GM04504 (cell line): ENCODE measurements around the gene KCND3.

Experiments
- DNase-seq: peaks from one replicate; pipeline ENCODE4 v3.0.0-alpha.2; 2012; ENCODE audit warnings: low read depth

The KCND3 gene

DNA sequence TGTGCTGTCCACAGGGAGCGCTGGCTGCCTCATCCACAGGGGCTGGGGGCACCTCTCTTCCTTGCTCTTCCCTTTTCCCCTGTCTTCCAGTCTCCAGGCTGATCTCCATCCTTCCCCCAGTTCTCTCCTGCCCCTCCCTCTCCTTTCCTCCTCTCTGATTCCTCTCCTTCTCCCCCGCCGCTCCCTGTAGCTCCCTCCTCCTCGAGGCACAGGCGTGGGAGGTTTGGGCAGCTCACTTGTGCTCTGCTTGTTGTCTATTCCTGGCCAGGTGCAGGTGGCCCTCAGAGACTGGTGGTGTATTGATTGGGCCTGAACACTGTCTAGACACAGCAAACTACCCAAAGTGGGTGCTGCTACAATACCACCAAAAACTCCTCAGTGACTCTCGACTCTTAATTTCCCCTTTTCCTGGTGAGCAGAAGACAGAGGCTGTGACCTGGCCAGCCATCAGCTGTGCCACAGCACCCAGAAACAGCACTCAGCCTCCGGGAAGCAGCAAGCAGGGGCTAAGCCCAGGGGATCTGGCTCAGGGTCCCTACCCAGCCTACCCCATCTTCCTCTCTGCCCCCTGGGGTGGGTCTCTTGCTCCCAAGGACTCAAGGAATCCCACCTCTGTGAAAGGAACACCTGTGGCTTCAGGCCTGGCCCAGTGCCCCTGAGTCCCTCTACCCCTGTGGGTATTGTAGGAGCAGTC is 140.5 kb downstream of the KCND3 start:
- DNase-seq, result no peak

DNA sequence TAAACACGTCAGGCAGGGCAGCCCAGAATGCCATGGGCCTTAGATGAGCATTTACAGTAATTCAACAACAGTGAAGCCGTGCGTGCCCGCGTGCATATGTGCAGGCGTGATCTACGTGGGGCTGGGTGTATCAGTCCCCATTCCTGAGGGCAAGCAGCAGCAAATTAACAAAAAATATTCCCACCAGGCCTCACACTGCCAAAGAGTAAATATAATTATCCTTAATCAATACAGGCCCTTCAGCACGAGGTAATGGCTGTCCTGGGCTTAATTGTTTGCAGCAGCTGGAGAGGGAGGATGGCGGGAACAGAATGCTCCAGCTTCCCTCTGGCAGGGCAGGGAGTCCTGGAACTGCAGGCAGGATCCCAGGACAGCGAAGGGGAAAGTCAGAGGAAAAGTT is 142.0 kb downstream of the KCND3 start:
- no peak for DNase-seq

DNA sequence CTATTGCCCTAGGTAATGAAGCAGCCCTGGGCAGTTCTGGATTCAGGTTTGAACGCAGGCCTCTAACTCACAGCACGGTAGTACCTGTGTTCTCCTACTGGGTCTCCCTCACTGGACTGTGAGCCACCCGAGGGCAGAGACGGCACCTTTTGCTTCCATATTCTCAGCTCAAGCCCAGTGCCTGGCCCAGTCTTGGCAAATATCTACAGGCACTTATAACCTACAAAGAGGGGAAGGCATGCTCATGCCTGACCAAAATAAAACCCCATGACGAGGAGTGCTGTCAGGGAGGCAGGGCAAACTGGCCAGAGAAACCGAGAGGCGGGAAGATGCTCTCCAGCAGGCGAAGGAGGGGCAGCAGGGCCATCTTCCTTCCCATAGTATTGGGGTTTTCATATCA is 142.6 kb downstream of the KCND3 start:
- DNase-seq, result no peak

DNA sequence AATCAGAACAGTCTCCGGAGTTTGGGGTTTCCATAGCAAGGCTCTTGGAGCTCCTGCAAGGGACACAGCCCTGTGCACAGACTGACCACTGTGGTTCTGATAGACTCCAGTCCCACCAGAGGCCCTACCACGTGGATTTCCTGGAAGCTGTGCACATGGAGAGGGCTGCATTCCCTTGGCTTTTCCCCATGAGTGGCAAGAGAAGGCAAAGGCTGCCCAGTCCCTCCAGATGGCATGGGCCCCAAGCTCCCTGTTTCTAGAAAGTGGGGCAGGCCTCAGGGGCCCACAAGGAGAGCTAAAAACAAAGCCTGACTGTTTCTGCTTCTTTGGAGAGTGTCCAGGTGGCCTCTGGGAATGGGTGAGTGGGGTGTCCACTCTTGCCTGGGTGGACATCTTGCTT is 146.3 kb downstream of the KCND3 start:
- DNase-seq, result no peak

DNA sequence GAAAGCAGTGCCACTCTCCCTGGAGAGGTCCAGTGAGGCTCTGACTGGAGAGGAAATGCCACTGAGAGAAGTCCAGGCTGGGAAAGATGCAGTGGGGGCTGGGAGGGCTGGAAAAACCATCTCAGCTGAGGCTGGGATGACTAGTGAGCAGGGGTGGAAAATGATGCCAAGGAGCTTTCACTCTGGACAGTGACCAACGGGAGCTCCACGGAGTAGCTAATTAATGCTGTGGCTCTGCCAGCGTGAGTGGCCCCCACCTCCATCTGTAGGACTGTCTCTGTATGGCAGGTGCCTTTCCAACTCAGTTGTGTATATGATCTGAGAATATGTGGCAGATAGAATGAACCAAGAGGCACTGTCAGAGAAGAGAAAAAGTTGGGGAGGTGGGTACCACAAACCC is 147.1 kb downstream of the KCND3 start:
- no peak for DNase-seq

DNA sequence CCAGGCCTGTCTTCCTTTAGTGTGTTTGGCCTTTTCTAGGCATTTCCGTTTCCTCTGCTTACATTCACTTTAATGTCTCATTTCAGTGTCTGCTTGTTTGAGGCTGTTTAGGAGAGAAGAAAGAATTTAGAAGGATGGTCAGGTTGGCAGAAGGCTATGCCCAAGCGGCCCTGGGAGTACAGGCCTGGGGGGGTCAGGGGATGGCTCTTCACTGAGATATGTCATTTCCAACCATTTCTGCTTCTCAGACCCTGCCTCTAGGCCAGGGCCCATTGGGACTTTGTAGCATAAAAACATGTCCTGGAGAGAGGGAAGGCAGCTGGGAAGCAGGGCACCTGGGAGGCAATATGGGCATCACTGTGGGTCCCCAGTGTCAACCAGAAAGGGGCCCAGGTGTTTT is 147.7 kb downstream of the KCND3 start:
- no peak for DNase-seq

DNA sequence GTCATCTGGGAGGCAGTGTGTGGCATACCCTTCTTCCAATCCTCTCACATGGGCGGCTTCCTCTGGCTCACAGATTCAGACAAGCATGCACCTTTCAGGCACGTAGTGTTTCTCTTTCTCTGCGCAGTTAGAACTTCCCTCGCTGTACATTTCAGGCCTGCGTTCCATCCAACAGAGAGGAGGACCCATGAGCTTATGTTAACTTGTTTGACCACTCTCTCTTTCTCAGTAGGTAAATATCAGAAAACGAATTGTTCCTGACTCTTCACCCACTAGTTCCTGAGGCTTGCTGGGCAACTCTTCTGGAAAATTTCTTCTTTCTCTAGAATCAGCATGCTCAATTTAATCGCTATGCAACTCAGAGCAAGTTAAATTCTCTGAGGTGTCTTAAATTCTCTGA is 148.3 kb downstream of the KCND3 start:
- no peak for DNase-seq

DNA sequence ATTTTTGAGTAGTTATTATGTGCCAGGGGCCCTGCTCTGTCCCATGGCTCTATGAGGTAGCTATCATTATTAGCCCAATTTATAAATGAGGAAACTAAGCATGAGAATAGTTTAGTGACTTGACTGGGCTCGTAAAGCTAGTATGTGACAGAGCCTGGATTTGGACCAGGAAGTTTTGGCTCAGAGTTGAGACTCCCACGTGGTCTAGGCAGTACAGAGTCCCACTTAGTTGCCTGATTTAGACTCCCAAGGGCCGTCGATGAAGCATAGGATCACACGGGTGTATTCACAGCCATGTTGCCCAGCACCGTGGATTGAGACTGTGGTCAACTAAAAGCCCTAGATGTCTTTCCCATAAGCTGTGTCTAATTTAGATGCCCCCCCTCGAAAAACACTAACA is 152.1 kb downstream of the KCND3 start:
- DNase-seq, result no peak

DNA sequence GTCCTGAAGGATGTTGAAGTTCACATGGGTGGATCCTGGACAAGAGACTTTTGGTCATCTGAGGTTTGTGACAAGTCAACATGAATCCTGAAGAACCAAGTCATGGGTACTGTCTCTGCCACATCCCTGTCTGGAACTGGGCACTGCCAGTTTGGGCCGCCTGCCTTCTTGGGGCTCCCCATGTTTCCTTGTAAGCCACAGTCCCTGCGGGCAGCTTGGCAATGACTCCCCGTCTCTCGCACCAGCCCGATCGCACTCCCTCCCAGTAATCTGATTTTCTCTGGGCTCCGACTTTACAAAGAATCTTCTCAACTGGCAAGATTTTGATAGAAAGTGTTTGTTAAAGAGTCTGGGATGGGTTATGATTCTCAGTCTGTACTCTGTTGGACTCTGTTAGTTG is 153.4 kb downstream of the KCND3 start:
- DNase-seq, result no peak

DNA sequence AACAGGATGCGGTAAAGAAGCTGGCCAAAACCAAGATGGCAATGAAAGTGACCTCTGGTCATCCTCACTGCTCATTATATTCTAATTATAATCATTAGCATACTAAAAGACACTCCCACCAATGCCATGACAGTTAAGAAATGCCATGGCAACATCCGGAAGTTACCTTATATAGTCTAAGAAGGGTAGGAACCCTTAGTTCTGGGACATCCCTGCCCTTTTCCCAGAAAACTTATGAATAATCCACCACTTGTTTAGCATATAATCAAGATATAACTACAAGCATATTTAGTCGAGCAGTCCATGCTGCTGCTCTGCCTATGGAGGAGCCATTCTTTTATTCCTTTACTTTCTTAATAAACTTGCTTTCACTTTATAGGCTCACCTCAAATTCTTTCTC is 154.0 kb downstream of the KCND3 start:
- DNase-seq, result no peak

DNA sequence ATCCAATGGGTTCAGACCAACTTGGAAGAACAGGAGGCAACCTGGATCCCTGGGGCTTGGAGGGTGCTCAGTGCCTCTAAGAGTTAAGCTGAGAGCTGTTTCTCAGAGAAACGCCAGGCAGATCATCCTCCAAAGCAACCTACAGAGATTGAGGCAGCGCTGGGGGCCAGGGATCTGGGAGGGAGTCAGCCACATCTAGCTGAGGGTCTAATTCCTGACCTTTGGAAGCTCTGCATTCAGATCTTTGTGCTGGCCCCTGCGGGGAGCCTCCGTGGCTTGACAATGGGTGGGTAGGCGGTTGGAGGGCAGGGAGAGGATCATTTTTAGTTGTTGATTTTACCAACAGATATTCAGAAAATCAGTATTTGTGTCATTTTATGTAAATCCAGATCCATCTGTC is 154.5 kb downstream of the KCND3 start:
- DNase-seq, result no peak

DNA sequence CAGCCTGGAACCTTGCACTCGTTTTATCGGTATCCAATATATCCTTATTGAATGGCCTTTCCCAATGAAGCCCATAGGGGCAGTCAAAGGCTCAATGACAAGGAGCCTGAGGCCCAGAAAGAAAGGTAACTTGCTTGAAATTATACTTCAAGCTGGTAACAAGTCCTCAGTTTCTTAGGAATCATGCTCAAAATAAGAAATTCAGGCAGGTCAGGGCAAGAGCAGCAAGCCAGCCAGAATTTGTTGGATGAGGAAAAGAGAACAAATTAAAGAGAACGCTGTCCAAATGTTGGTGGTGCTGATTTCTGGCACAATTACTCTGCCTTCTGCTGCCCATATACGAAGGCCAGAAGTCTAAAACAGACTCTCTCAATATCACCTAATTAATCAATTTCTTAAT is 156.1 kb downstream of the KCND3 start:
- no peak for DNase-seq

DNA sequence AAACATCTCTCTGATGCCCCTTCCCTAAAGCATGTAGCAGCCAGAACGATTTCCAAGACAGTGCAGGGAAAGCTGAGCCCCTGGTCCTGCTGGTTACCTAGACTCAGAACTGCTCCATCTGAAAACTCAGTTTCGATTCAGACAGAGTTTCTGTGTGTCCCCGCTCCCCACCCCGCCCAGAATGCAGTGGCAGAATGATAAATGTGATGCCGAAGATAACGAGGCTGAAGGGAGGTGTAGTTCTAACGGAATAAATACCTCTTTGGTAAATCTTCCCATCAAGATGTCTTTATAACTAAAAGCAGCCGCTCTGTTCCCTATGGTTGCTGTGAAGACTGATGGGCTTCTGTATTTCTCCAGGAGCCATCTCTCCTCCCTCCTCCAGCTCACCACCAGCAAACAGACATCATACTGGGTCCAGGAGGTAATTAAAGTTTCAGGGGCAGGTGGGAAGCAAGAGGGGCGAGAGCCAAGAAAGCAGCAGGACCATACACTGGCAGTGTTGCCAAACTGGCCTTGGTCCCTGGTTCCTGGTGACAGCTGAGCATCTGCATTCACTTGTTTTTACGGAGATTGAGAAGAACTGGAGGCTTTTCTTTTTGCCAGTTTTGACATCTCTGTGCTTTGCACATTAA is 156.8 kb downstream of the KCND3 start:
- no peak for DNase-seq

DNA sequence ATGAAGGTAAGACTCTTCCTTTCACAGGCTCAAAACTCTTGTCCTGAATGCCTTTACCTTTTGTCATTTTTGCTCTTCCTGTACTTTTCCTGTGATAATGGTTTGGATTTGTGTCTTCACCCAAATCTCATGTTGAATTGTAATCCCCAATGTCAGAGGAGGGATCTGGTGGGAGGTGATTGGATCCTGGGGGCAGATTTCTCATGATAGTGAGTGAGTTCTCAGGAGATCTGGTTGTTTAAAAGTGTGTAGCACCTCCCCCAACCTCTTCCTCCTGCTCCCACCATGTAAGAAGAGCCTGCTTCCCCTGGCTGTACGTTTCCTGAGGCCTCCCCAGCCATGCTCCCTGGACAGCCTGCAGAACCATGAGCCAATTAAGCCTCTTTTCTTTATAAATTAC is 158.3 kb downstream of the KCND3 start:
- no peak for DNase-seq

DNA sequence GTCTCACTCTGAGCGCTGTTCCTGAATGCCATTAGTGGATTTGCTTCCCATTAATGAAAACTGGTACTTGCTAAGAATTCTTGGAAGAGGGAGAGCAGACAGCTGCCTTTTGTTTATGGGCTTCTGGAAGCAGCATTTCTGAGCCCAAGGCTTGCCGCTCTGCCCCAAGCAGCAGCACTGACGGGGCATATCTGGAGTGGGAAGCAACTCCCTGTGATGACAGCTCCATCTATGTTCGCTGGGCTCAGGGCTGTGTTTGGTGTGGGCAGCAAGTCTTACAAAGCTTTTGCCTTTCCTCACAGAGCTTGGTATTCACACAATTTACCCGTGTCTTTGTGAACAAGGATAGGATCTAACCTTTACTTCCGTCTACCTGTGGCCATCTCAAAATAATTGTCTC is 161.5 kb downstream of the KCND3 start:
- DNase-seq, result no peak

DNA sequence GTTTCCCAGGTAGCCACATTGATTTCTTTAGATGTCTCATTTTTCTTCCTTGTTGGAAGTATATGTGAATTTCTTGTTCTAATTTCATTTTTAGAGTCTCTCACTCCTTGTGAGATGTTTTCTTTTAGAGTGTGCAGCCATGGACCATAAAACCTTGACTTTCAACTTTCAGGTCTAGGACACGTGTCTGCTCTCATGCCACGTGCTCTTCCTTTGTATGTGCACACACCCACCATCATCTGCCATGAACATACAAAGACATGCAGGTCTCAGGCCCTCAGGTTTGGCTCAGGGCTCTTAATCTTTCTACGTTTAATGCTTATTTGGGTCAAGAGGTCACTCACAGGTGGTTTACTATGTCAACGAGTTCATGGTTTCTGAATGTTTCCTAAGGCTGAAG is 163.2 kb downstream of the KCND3 start:
- no peak for DNase-seq

DNA sequence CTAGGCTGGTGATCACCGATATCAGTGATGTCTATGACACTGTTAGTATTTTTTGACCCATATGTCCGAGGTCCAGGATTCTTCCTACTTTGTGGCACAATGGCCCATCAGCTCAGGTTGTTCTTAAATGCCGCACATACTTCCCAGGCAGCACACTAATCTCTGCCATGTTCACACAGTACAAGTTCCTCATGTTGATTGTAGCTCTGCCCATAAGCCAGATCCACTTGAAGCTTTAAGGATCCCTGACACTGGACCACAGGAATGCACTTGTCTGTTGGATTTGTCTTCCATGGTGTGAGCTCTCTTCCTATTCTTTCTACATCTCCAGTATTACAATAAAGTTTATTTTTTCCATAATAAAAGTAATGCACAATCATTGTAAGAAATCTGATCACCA is 164.3 kb downstream of the KCND3 start:
- DNase-seq, result no peak

DNA sequence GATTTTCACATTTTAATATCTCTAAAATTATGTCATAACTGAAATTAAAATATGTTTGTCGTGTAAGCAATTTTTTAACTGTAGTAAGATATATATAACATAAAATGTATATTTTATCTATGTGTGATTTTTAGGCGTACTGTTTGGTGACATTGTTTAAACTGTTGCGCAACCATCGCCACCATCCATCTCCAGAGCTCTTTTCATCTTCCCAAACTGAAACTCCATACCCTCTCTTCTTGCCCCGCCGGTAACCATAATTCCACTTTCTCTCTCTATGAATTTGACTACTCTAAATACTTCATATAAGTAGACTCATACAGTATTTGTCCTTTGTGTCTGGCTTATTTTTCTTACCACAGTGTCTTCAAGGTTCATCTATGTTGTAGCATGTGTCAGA is 167.3 kb downstream of the KCND3 start:
- no peak for DNase-seq

DNA sequence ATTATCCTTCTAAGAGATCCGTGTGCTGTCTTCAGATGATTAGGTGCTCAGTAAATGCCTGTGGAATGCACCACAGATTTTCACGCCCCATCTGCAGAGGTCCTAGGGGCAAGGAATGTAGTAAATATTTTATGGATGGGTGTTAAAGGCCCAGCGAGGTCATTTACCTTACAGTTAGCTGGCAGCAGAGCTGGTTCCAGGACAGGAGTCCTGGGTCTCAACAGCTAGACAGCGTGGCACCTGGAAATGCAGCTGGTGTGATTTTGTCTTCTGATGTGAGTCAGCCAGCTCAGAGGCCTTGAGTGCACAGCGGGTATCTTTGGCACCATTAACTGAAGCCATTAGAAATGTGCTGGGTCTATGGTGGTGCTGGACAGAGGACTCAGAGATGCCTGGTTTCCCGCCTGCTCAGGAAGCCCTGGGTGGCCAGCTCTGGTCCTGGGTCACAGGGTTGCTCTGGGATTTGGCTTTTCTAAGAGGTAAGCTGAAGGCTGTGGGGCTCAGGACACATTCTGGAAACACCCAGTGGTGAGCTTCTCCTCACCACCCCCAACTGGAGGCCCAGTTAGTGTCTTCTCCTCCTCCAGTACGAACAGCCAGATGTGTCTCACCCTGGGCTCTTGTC is 168.2 kb downstream of the KCND3 start:
- DNase-seq, result no peak

DNA sequence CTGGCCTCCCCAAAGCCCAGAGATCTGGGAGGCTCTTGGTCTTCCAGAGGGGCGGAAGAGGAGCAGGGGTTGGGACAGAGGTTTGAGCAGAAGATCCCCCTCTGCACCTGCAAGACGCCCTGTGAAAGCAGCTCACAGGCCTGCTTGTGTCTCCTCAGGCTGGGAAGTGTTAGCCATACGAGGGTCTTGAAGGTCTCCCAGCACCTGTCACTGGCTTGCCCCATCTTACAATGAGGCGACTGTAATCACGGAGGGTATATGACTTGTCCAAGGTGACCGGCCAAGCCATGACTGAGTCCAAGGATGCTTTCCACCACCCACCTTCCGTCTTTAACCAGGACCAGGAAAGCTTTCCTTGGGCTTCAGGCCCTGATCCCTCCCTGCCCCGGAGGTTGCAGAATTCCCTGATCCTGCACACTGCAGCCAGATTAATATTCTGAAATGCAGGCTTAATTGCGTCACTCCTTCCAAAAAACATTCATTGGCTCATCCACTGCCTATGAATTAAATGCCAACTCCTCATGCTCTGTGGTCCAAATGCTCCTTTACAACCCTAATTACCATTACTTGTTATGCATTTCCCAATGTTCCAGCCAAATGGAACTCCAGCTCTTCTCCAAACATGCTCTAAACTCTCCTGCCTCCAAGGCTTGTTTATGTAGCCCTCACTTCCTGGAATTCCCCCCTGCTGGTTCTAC is 169.8 kb downstream of the KCND3 start:
- DNase-seq, result no peak

DNA sequence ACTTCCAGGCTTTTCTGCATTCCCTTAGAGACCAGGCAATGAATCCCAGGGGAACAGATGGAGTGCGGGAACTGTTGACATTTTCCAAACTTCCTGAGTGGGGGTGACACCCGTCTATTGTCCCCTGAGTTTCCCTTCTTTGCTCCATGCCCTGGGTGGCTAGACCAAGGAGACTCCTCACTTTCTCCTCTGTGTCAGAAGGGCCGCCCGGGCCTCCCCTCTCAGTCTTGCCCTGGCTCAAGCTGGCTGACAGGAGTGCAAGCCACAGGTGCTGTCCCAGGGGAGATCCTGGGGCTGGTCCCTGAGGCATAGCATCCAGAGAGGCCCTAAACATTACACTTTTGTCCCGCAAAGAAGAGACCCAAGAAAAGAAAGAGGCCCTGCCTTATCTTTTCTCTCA is 170.9 kb downstream of the KCND3 start:
- no peak for DNase-seq

DNA sequence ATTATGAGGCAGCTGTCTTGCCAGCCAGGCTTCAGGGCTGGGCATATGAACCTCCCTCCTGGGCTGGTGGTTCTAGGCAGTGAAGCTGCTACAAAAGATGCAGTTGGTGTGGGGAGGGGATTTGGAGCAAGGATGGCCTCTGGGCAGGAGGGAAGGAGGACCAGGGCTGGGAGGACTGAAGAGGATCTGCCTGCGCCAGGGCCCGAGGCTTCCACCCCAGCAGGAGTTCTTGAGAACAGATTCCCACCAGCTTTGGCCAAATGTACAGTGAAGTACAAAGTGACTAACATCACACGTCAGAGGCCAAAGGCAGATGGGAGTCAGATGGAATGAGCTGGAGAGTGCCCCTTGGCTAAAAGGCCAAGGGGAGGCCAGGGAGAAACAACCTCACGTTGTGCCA is 171.4 kb downstream of the KCND3 start:
- DNase-seq, result no peak

DNA sequence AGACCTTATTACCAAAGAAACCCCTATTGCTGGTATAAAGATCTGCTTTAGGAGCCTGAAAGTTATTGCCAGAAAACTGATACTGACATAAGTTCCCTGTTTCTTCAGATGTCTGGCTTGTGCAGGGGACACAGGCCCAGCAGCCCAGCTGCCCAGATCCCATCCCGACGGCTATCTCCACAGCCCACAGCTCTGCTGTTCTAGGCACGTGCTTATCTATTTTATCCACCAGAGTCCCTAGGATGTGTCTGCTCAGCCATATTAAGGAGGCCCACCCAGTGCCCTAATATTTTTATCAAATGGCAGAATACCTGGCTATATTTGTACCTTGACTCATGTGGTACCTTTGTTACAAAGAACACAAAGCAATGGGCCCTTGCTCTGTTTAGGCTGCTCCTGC is 174.8 kb downstream of the KCND3 start:
- DNase-seq, result no peak
